MG63 (cell line): ENCODE results near the gene VSIG10L2. TPM values are rescaled to one million over a fixed set of nuclear protein-coding genes. Genes with fewer than 3 reads are reported as not detected.
A peak's percentile ranks its signal among the peaks of the same experiment; 100 is the strongest.
"Not testable (repeated sequence)": the region's sequence is repeated elsewhere in the genome, so short reads cannot be mapped to it uniquely, and the experiment has no call there.

Experiments
- DNase-seq: peaks from one replicate; pipeline ENCODE4 v3.0.0-alpha.2; 2020
- H3K27me3 ChIP-seq: fragments of 250-450 bp; sonication (Bioruptor Pico); 2 replicates; pipeline ENCODE4 v1.5.1; 2020; ENCODE audit warnings: mild to moderate bottlenecking, moderate library complexity
- H3K36me3 ChIP-seq: fragments of 250-450 bp; sonication (Bioruptor Pico); 2 replicates; pipeline ENCODE4 v1.5.1; 2020; ENCODE audit warnings: mild to moderate bottlenecking, moderate library complexity
- H3K4me3 ChIP-seq: fragments of 250-450 bp; sonication (Bioruptor Pico); 2 replicates; pipeline ENCODE4 v1.5.1; 2020; ENCODE audit warnings: mild to moderate bottlenecking, moderate library complexity
- H3K9me3 ChIP-seq: fragments of 250-450 bp; sonication (Bioruptor Pico); 2 replicates; pipeline ENCODE4 v1.5.1; 2020; ENCODE audit warnings: mild to moderate bottlenecking, moderate library complexity
- total RNA-seq: library from RNA; depleted of rRNA; stranded (reverse); fragments of >200 nt; shearing (Covaris generic); gene quantifications from 2 replicates; pipeline ENCODE4 v1.2.3, GENCODE V29; 2014; ENCODE audit warnings: low replicate concordance; rRNA removed

VSIG10L2 gene
- total RNA-seq = not detected in 2 replicates

GRCh38 chr11:125945797-125946520 is at the start of gene VSIG10L2:
Gene VSIG10L2 (plus strand): TSS chr11:125946044. CDS start chr11:125946056, 12 bp downstream.
- Histone ChIP-seq H3K27me3 (no peaks in the 10 kb centered on the region), H3K9me3 (no peaks in the 10 kb centered on the region), H3K36me3 (no peaks in the 10 kb centered on the region), H3K4me3 (no peak within 1 kb of the TSS)
- DNase-seq = no peak

- DNase-seq = no peak
- Histone ChIP-seq H3K27me3 (peaks cover 13% of the 10 kb centered on the region), H3K9me3 (no peaks in the 10 kb centered on the region), H3K36me3 (peaks cover 44% of the 10 kb centered on the region), H3K4me3 (peak overlapping the region; percentile 82)
These were observed 44.0 kb upstream of the VSIG10L2 start for GRCh38 chr11:125901872-125902271.

DNA sequence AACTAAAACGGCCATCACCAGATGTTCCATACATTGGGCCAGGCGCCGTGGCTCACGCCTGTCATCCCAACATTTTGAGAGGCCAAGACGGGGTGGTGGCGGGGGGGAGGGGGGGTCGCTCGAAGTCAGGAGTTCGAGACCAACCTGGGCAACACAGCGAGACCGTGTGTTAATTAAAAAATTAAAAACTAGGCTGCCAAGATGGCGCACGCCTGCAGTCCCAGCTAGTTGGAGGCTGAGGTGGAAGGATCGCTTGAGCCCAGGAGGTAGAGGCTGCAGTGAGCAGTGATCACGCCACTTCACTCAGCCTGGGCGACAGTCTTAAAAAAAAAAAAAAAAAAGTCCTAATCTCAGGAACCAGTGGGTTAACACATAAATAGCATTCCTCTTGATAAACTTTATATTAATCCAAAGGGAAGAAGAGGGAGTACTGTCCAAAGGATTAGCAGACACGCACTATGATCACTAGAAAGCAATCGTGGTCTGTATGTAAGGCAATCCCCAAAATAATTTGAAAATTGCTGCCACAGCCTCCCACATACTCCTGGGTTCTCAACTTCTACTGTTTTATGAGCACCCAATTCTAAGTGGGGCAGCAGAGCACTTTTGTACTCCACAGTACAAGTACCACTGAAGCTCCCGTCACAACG is 43.4 kb upstream of the VSIG10L2 start:
- Histone ChIP-seq H3K9me3 (no peaks in the 10 kb centered on the region), H3K36me3 (peaks cover 40% of the 10 kb centered on the region), H3K27me3 (peaks cover 13% of the 10 kb centered on the region), H3K4me3 (peak overlapping the region; percentile 82)
- DNase-seq = no peak

DNA sequence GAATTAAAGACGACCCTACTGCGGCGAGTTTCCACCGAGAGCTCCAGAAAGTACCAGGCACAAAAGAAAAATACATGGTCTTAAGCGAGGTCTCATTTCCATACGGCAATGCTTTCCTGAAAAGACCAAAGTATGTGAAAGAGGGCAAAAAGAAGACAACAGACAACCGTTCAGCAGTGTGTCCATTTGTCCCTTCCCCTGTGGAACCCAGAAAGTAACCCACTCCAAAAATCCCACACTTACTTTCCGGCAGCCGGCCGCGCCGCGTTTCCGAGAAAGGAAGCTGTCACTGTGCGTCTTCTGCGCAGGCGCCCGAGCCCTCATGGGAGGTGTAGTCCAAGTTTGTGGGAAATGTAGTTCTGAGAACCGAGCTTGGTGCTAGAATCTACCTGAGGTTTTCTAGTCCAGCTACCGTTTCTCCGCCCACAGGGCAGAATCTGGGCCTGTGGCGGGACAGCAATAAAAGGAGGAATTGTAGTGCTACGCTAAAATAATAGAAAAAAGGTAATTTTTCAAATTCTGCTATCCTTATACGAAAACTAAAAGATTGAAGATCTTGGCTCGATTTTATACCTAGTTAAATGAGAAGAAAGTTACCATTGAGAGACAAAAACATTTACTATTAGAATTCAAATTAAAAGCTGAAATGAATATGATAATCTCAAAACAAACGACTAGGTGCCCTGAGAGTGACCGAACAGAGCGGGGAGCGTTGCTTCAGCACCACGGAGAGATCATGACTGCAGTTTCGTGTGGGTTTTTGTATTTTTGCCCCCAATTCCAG is 42.7 kb upstream of the VSIG10L2 start, which contains the start of gene PUS3:
PUS3 (minus strand) TSS at position 280 of the 784 bp plus-strand sequence. CDS start 6,922 bp downstream, outside the sequence.
- peak; percentile 87 for DNase-seq
- peaks cover 33% of the 10 kb centered on the region for H3K36me3 ChIP-seq
- peaks cover 13% of the 10 kb centered on the region for H3K27me3 ChIP-seq
- H3K9me3 ChIP-seq = no peaks in the 10 kb centered on the region
- peak within 1 kb of the TSS; percentile 82 for H3K4me3 ChIP-seq

- peaks cover 27% of the 10 kb centered on the region for H3K36me3 ChIP-seq
- peak within 1 kb of the TSS; percentile 82 for H3K4me3 ChIP-seq
- peaks cover 15% of the 10 kb centered on the region for H3K27me3 ChIP-seq
- no peak for DNase-seq
- H3K9me3 ChIP-seq = no peaks in the 10 kb centered on the region
These were observed 41.9 kb upstream of the VSIG10L2 start, which contains the start of gene DDX25 for GRCh38 chr11:125903711-125904659. Gene DDX25 (plus strand): TSS chr11:125904508. CDS start chr11:125904518, 10 bp downstream.

DNA sequence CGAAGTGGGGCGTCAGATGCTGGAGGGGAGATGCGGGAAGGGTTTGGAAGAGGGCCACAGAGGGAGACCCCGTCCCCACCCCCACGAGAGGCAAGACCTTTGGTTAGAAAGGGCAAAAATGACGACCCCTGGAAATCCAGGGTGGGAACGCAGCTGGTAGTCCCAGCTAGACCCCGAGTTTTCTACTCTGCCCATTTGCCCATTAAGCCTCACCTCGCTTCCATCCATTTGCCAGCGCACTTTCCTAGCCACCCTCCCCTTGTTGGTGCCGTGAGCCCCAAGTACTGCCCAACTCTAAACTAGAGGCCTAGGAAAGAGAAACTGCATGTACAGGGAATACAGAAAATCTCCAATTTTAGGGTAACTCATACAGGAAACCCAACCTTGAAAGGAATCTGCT is 41.2 kb upstream of the VSIG10L2 start:
- H3K36me3 ChIP-seq = peaks cover 20% of the 10 kb centered on the region
- no peak for DNase-seq
- no peaks in the 10 kb centered on the region for H3K9me3 ChIP-seq
- H3K27me3 ChIP-seq = peaks cover 20% of the 10 kb centered on the region
- H3K4me3 ChIP-seq = no peak overlapping the region

DNA sequence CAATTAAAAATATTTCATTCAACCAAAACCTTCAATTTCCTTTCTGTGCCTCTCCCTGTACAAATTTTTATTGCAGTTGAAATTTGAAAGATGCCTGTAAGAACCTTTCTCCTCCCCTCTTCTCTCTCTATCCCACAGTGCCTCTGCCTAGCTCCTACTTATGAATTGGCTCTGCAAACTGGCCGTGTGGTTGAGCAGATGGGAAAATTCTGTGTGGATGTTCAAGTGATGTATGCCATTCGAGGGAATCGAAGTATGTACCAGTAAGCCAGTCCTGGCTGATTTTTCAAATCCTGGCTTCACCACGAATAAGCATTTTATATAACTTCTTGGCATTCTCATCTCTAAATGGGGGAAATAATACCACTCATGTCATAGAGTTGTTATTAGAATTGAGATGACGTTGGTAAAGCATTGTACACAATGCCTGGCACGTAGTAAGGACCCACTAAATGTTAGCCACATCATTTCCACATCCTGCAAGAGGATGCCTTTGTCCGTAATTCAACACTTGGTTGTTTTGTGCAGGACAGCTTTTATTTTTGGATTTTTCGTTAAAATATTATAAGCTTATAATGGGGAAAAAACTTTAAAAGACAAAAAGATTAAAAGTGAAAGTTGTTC is 35.5 kb upstream of the VSIG10L2 start:
- no peaks in the 10 kb centered on the region for H3K9me3 ChIP-seq
- no peaks in the 10 kb centered on the region for H3K36me3 ChIP-seq
- H3K27me3 ChIP-seq = peaks cover 22% of the 10 kb centered on the region
- no peak overlapping the region for H3K4me3 ChIP-seq
- DNase-seq = no peak

DNA sequence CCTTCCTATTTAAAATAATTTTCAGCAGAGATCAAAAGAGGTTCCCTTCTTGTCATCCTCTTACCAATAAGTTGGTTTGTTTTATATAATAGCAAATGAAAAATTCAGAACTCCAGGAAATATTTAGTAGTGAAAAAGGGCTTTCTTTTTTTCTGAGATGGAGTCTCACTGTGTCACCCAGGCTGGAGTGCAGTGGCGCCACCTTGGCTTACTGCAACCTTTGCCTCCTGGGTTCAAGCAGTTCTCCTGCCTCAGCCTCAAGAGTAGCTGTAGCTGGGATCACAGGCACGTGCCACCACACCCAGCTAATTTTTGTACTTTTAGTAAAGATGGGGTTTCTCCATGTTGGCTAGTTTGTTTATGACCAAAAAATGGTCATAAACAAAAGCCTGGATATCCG is 31.2 kb upstream of the VSIG10L2 start:
- DNase-seq, H3K9me3 ChIP-seq, H3K36me3 ChIP-seq, H3K4me3 ChIP-seq: not testable (repeated sequence)
- H3K27me3 ChIP-seq = peaks cover 30% of the 10 kb centered on the region

DNA sequence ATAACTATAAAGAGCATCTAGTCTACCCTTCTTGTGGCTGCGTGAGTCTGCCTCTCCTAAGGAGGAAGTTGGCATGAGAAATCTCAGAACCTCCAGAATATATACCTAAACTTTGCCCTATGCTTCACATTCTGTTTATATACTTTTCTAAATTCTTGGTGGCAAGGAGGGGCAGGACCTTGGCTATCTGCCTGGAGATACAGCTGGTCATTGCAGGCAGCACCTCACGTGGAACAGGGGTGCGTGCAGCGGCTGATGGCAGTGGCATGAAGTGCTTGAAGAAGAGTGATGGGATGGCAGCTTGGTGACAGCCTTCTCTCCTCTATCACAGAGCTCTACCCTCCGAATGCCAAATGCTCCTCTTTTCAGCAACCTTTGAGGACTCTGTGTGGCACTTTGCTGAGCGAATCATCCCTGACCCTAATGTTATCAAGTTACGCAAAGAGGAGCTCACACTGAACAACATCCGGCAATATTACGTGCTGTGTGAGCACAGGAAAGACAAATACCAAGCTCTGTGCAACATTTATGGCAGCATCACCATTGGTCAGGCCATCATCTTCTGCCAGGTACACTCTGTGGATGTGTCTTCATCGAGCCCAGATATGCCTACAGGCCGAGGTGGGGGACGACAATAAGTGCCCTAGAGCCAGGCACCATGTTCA is 29.0 kb upstream of the VSIG10L2 start:
- Histone ChIP-seq H3K9me3 (no peaks in the 10 kb centered on the region), H3K36me3 (no peaks in the 10 kb centered on the region), H3K4me3 (no peak overlapping the region), H3K27me3 (peaks cover 19% of the 10 kb centered on the region)
- no peak for DNase-seq

DNA sequence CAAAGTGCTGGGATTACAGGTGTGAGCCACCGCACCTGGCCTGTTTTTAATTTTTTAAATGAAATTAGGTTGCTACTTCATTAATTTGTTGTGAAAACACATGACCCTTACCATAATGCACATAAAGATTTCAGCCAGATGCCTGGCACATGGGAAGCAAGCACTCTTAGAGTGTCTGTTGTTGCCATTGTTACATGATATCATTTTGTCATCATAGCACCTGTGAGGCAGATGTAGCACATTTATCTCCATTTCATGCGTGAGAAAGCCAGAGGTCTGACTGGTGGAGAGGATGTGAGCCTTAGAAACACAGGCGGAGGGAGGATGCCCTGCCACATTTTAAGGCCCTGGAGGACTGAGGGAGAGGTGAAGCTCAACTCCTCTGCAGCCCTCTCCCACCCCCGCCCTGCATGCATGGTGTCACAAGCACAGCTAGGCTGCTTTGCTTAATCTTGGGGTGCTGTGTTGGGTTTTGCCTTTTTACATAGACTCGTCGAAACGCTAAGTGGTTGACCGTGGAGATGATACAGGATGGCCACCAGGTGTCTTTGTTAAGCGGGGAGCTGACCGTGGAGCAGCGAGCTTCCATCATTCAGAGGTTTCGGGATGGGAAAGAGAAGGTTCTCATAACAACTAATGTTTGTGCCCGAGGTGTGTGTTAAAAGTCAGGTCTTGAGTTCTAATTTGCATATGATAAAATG is 27.6 kb upstream of the VSIG10L2 start:
- Histone ChIP-seq H3K27me3 (peaks cover 19% of the 10 kb centered on the region), H3K36me3 (no peaks in the 10 kb centered on the region), H3K9me3 (no peaks in the 10 kb centered on the region), H3K4me3 (no peak overlapping the region)
- DNase-seq = no peak

DNA sequence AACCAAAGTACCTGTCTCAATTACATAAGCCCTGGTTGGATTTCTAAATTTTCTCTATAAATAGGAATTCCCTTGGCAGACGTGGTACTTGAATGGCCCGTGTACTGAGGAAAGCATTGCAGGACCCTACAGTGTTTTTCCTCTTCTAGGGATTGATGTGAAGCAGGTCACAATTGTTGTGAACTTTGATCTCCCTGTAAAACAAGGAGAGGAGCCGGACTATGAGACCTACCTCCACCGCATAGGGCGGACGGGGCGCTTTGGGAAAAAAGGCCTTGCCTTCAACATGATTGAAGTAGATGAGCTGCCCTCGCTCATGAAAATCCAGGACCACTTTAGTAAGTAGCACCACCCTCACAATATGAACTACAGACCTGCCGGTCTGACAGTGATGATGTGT is 24.8 kb upstream of the VSIG10L2 start:
- Histone ChIP-seq H3K27me3 (peaks cover 12% of the 10 kb centered on the region), H3K4me3 (no peak overlapping the region), H3K36me3 (no peaks in the 10 kb centered on the region), H3K9me3 (no peaks in the 10 kb centered on the region)
- DNase-seq = no peak

- H3K4me3 ChIP-seq = no peak overlapping the region
- no peak for DNase-seq
- no peaks in the 10 kb centered on the region for H3K9me3 ChIP-seq
- no peaks in the 10 kb centered on the region for H3K36me3 ChIP-seq
- peaks cover 3% of the 10 kb centered on the region for H3K27me3 ChIP-seq
These were observed 23.7 kb upstream of the VSIG10L2 start for GRCh38 chr11:125922156-125922555.

GRCh38 chr11:125923012-125923579 is 22.7 kb upstream of the VSIG10L2 start:
- DNase-seq = peak; percentile 54
- H3K36me3 ChIP-seq = no peaks in the 10 kb centered on the region
- H3K9me3 ChIP-seq = no peaks in the 10 kb centered on the region
- no peaks in the 10 kb centered on the region for H3K27me3 ChIP-seq
- H3K4me3 ChIP-seq = no peak overlapping the region

GRCh38 chr11:125923633-125924032 is 22.2 kb upstream of the VSIG10L2 start:
- Histone ChIP-seq H3K4me3 (no peak overlapping the region), H3K9me3 (no peaks in the 10 kb centered on the region), H3K36me3 (no peaks in the 10 kb centered on the region), H3K27me3 (no peaks in the 10 kb centered on the region)
- DNase-seq = no peak
